GM18870 (cell line): ENCODE data around the gene HIF3A.
"Not testable (repeated sequence)": the region's sequence is repeated elsewhere in the genome, so short reads cannot be mapped to it uniquely, and the experiment has no call there.

Experiments
- ATAC-seq: cut with Tn5 transposase; IDR thresholded peaks from one replicate; pipeline ENCODE4 v1.9.1; 2021; ENCODE audit warnings: moderate library complexity; ENCODE audit not compliant: unreplicated experiment

The HIF3A gene

GRCh38 chr19:46355234-46356148, 58.6 kb downstream of the HIF3A start:
- no peak for ATAC-seq

GRCh38 chr19:46356149-46357055, 59.6 kb downstream of the HIF3A start:
- ATAC-seq, result no peak

GRCh38 chr19:46357846-46358583, 61.2 kb downstream of the HIF3A start:
- no peak for ATAC-seq

- no peak for ATAC-seq
Measured at GRCh38 chr19:46361915-46362314, 65.1 kb downstream of the HIF3A start.

GRCh38 chr19:46364359-46364758, 67.5 kb downstream of the HIF3A start:
- no peak for ATAC-seq

- no peak for ATAC-seq
Measured at GRCh38 chr19:46365561-46365960, 68.7 kb downstream of the HIF3A start.

GRCh38 chr19:46366620-46367292, 69.9 kb downstream of the HIF3A start:
- ATAC-seq, result no peak

GRCh38 chr19:46367426-46367825, 70.6 kb downstream of the HIF3A start:
- no peak for ATAC-seq

GRCh38 chr19:46368116-46368515, 71.3 kb downstream of the HIF3A start:
- ATAC-seq, result no peak

- no peak for ATAC-seq
Measured at GRCh38 chr19:46369817-46370216, 73.0 kb downstream of the HIF3A start.

GRCh38 chr19:46371371-46371901, 74.6 kb downstream of the HIF3A start:
- ATAC-seq, result no peak

GRCh38 chr19:46372901-46373490, 76.2 kb downstream of the HIF3A start:
- ATAC-seq, result no peak

- ATAC-seq, result no peak
Measured at GRCh38 chr19:46373491-46374359, 76.9 kb downstream of the HIF3A start.

GRCh38 chr19:46374536-46375475, 78.0 kb downstream of the HIF3A start:
- no peak for ATAC-seq

GRCh38 chr19:46375476-46376067, 78.7 kb downstream of the HIF3A start:
- ATAC-seq, result not testable (repeated sequence)

GRCh38 chr19:46376241-46377153, 79.7 kb downstream of the HIF3A start:
- no peak for ATAC-seq
